Spleen (tissue), 7 donors: ENCODE data around the gene TP73.

Experiments
- POLR2A ChIP-seq, 3 donors: fragments of 450-650 bp; IDR thresholded peaks; one replicate each; pipeline ENCODE4 v1.5.1; 2017; ENCODE audit warnings: antibody characterized with exemption in 3 of 3, mild to moderate bottlenecking in 1 of 3
- POLR2AphosphoS5 ChIP-seq, 3 donors: sonication (generic); formaldehyde crosslinking; IDR thresholded peaks; one replicate each; pipeline ENCODE4 v1.5.1; 2017; ENCODE audit warnings: antibody characterized with exemption in 3 of 3
- TF ChIP-seq, protein P1 (sequence below), 11 experiments: fragments of 200-600 bp in 7 of 11; fragments of 450-650 bp in 4 of 11; sonication (generic) in 4 of 11; IDR thresholded peaks in 8 of 11; conservative IDR thresholded peaks in 3 of 11; 1 replicate in 7 of 11; 2 replicates in 4 of 11; pipeline versions ENCODE4 v1.4.0 to v1.8.0; 2016 to 2021; ENCODE audit warnings: antibody characterized with exemption in 11 of 11, inconsistent platforms in 4 of 11, mild to moderate bottlenecking in 1 of 11
- donor health status: DM: no; HTN: no; CAD: no; lungs with moderate emphysema.
- donor health status: DM: no; HTN: no; CAD: no.
- donor health status: DM: no; HTN: no; CAD: no.

GRCh38 chr1:3714814-3715213 is 62.5 kb downstream of the TP73 start:
- TF ChIP-seq, protein P1, sequence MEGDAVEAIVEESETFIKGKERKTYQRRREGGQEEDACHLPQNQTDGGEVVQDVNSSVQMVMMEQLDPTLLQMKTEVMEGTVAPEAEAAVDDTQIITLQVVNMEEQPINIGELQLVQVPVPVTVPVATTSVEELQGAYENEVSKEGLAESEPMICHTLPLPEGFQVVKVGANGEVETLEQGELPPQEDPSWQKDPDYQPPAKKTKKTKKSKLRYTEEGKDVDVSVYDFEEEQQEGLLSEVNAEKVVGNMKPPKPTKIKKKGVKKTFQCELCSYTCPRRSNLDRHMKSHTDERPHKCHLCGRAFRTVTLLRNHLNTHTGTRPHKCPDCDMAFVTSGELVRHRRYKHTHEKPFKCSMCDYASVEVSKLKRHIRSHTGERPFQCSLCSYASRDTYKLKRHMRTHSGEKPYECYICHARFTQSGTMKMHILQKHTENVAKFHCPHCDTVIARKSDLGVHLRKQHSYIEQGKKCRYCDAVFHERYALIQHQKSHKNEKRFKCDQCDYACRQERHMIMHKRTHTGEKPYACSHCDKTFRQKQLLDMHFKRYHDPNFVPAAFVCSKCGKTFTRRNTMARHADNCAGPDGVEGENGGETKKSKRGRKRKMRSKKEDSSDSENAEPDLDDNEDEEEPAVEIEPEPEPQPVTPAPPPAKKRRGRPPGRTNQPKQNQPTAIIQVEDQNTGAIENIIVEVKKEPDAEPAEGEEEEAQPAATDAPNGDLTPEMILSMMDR (IDR thresholded peaks at IDR 0.05 in 8 of 11, conservative IDR thresholded peaks at IDR 0.05 in 3 of 11) = no peak
- TF ChIP-seq POLR2A (IDR thresholded peaks at IDR 0.05) (no peak), POLR2AphosphoS5 (IDR thresholded peaks at IDR 0.05) (no peak)
